ENCODE measurements around the gene EP300.

DNA sequence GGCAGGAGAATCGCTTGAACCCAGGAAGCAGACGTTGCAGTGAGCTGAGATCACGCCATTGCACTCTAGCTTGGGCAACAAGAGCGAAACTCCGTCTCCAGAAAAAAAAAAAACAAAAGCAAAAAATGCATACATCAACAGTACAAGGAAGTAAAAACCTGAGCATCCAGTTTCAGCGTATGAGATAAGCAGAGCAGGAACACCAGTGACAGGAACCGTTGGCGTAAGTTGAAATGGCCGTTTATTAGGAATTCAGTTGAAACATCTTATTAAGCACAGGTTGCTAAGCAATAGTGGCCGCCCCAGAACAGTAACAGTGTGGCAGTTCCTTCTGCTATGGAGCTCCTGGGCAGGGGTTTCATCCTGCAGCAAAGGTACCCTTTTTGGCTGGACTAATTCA is 108.7 kb downstream of the EP300 start:
- TF ChIP-seq, protein P1, sequence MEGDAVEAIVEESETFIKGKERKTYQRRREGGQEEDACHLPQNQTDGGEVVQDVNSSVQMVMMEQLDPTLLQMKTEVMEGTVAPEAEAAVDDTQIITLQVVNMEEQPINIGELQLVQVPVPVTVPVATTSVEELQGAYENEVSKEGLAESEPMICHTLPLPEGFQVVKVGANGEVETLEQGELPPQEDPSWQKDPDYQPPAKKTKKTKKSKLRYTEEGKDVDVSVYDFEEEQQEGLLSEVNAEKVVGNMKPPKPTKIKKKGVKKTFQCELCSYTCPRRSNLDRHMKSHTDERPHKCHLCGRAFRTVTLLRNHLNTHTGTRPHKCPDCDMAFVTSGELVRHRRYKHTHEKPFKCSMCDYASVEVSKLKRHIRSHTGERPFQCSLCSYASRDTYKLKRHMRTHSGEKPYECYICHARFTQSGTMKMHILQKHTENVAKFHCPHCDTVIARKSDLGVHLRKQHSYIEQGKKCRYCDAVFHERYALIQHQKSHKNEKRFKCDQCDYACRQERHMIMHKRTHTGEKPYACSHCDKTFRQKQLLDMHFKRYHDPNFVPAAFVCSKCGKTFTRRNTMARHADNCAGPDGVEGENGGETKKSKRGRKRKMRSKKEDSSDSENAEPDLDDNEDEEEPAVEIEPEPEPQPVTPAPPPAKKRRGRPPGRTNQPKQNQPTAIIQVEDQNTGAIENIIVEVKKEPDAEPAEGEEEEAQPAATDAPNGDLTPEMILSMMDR (IDR thresholded peaks at IDR 0.05; ENCODE audit: borderline replicate concordance, extremely low read depth, low read length, poor library complexity, severe bottlenecking), result no peak
- no peak for TF ChIP-seq EZH2 (IDR thresholded peaks at IDR 0.05; ENCODE audit: borderline replicate concordance, low read depth, low read length, severe bottlenecking)

Measured in DND-41 (cell line).